T-helper 1 cell (primary cell): ENCODE data around the gene MYMX.
A peak's percentile ranks its signal among the peaks of the same experiment; 100 is the strongest.

Experiments
- DNase-seq, 5 donors: peaks; one replicate each; pipeline ENCODE4 v3.0.0-alpha.2; 2012 to 2020

MYMX gene

DNA sequence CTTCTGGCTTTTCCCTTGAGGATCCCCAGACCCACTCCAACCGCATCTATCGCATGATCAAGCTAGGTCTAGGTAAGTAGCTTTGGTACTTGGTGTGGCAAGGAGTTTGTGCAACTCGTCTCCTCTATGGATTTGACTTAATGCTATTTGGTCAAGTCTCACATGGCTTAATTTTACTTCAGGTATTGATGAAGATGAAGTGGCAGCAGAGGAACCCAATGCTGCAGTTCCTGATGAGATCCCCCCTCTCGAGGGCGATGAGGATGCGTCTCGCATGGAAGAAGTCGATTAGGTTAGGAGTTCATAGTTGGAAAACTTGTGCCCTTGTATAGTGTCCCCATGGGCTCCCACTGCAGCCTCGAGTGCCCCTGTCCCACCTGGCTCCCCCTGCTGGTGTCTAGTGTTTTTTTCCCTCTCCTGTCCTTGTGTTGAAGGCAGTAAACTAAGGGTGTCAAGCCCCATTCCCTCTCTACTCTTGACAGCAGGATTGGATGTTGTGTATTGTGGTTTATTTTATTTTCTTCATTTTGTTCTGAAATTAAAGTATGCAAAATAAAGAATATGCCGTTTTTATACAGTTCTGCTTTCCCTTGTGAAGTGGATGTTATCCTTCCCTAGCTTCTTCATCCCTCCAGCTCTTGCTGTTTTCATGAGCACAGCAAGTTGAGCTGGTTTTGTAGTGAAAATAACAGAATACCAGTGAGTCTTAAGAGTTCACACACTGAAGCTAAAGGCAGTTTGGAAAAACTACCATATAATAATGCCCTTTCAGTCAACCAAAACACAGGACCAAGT lies 36.8 kb downstream of the MYMX start:
- peak in 4 of 5 donors; percentile 47 to 65 (median 50) for DNase-seq

DNA sequence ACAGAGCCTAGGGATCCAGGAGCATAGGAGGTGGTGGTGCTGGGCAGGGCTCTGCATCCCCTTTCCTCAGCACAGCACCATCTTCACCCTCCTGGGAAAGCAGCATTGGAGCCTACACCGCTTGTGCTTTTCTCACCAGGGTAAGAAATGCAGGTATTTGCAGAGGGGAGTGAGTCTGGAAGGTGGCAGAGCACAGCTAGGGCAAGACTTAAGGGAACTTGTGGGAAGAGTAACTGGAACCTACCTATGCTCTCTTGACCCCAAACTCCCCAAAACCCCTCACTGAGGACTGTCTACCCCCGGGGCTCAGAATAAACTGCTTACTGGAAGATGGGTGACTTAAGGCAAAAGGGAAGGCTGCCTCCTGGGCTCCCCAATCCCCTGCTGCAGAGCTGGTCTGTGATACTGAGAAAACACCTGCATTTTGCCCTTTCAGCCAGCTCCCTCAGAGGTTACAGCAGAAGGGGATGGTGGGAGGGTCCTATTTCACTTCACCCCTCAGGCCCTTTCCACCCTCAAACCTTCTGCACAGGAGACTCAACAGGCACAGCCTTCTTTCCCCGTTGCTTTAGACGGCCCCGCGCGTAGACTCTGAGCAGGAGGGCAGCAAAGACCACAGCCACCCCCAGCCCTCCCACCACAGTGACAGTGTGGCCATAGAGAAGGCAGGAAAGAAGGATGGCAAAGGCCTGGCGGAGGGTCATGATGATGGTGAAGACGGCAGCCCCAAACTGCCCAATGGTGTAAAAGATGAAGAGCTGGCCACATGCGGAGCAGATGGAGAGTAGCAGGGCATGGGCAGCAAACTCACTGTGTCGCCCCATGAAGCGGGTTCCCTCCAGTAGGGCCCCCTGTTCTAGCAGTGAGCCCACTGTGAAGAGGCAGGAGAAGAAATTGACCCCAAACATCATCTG lies 37.7 kb downstream of the MYMX start:
- no peak for DNase-seq

DNA sequence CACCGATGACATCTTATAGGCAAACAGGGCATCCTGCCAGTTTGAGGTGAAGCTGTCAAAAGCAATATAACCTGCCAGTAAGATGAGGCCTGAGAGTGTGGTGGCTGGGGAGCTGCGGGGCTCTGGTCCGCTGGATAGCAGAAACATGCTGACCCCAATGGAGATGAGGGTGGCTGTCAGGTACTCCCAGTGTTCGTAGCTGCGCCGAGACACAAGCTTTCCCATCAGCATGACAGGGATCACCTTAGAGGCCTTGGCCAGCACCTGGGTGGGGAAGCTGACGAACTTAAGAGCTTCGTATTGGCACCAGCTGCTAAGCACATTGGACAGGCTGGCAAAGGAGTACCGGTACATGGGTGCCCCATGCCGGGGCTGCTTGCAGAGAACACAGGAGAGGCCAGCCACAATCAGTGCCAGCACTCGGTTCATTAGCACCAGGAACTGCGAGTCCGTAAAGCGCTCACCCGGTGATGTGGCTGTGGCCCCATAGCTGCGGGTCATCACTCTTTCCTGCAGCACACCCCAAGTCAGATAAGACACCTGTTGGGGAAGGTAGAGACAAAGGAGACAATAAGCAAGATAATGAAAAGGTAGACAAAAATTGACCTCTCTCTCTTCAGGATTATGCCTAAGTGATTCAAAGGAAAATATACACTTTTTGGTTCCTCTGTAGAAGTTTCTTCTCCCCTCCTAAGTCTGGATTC lies 38.5 kb downstream of the MYMX start:
- no peak for DNase-seq

DNA sequence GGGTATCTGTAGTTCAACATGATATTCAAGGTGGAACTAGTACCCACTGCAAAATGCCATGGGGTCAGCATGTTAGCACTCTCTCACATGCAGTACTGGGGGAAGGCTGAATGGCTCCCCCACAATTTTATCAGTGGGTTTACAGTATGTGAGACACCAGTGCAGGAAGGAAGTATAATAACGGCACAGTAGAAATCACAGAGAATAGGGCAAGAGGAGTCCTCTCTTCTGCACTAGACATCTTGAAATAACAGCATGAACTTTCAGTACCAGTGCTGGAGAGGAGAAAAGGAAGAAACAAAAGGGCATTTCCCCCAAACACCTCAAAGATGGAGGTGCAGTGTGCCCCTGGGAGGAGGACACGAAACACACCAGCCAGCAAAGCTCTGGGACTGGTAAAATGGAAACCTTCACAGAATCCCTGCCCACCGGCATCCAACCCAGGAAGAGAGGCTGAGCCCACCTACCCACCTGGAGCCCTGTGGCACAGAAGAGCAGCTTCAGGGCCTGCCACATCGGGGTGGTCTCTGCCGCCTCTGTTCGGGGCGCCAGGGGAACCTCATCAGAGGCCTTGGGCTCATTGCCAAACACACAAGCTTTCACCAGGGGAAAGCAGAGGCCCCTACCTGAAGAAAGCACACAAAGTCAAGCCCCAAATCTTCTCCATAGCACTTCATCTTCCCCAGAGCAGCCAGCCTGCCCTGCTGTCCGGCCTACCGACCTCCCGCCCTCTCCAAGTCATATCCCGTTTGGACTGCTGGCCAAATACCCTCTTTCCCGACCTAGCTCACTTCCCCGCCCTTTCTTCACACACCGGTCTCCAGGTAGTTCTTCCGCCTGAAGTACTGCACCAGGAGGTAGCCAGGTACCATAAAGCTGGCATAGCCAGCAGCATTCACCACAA lies 39.4 kb downstream of the MYMX start:
- no peak for DNase-seq

DNA sequence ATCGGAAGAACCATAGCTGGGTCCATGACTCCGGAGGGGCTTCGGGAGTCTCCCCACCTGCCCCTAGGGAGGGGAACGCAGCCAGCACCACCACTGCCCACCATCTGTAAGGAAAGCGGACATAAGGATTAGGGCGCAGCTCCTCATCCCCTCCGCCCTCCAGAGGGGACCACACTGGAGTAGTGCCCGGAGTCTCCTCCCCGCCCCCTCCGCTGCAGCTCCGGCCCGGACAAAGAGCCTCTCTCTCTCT lies 40.0 kb downstream of the MYMX start:
- DNase-seq, result no peak

DNA sequence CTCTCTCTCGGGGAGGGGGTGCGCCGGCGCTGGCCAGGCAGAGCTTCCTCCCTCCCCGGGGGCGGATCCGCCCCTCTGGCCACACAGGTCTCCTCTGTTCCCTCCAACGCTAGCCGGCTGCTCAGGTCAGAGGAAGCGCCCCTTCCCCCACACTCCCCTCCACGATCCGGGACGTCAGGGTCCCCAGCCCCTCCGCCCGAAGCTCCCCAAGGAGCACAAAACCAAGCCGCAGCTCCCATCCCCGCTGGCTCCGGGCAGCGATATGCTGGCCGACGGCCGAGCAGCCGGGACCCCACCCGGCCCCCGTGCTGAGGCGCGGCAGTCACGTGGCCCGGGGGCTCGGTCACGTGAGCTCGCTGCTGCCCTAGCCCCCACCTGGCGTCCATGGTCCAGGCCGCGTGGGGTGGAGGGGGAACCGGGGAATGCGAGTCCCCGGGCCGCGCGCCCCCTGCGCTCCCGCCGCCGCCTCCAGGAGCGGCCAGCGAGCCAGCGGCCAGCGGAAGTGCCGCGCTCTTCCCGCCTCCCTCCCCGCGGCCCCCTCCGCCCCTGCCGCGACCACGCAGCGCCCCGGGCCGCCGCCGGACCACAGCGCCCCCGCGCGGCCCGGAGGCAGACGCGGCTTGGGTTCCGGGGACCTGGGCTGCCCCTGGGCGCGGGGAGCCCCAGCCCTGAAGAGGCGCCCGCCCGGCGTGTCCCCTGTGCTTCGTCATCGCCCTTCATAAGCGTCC lies 40.5 kb downstream of the MYMX start, which contains the start of gene SLC35B2:
Gene SLC35B2 (minus strand): TSS at position 504 of the 728 bp plus-strand sequence. CDS start 118 bp downstream, at position 386.
- DNase-seq, result peak; percentile 46 to 70 (median 53)

DNA sequence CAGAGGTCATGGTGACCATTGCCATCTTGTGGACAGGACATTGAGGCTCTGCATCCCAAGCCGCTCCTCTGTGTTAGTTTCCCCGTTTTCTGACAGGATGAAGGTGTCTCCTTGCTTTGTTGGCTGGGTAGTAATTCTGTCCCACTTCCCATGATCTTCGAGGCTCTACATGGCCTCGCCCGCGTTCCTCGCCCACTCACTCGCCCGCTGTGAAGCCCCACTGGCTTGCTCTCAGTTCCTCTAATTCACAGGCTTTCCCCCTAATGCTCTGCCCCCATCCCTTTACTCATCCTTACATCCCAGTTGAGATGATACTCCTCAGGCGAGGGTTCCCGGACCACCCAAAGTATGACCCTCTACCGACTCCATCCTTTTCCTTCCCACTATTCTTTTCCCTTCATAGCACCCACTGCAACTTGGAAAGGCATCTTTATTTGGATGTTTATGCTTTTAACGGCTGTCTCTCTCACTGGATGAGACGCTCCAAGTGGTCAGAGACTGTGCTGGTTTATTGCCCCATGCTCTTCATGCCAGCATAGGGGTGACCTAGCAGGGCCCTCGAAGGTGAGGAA lies 41.1 kb downstream of the MYMX start:
- DNase-seq, result no peak

DNA sequence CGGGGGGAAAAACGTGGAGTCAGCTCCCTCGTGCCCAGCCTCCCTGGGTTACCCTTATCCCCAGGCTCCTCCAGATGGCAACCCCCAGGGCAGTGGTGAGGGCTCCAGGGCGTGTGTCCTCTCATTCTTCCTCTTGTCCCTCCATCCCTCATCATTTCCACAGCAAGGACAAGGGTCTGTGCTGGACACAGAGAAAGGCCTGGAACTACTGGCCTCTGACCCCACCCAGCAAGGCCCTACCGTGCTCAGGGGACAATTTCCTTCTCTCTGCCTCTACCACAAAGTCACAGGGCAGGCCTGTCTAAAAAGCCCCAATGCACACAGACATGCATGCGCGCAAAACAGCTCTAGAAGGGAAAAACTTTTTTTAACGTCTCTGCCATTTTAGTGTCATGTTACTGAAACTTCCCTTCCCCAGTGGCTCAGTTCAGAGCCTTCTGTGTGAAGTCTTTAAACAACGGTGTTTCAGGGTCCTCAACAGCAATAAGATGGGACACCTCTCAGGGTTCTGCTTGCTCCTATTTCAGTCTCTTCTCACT lies 41.7 kb downstream of the MYMX start:
- no peak for DNase-seq

DNA sequence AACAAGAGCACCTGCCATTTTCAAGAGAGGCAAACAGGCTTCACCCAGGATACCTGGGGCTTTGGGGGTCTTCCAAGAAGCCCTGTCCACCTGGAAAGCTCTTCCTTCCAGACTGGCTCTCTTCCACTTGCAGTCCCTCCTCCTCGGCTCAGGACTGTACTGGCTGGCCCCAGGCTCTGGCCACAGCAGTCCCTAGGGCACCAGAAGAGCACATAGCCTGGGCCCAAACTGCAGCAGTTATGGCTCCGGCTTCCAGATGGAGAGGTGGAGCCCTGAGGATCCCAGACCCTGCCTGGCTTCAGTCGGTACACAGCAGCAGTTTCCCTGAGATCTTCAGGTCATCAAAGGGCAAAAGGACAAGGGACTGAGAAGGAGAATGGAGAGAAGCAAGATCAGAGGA lies 42.2 kb downstream of the MYMX start:
- no peak for DNase-seq

DNA sequence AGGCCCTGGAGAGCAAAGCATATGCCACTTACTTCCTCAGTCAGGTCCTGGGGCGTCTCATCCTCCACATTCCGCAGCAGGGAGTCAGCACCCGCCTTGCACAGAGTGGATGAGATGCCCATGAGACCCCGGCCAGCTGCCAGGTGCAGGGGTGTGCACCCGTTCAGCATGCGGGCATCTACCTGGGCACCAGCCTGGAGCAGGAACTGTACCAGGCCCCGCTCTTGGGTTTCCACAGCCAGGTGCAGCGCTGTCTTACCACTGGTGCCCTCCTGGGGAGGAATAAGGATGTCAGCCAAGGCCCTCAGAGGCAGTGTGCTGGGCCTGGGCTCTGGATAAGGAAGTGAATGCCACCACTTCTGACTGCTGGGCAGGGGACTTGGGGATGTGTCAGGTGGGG lies 43.3 kb downstream of the MYMX start:
- DNase-seq, result no peak

DNA sequence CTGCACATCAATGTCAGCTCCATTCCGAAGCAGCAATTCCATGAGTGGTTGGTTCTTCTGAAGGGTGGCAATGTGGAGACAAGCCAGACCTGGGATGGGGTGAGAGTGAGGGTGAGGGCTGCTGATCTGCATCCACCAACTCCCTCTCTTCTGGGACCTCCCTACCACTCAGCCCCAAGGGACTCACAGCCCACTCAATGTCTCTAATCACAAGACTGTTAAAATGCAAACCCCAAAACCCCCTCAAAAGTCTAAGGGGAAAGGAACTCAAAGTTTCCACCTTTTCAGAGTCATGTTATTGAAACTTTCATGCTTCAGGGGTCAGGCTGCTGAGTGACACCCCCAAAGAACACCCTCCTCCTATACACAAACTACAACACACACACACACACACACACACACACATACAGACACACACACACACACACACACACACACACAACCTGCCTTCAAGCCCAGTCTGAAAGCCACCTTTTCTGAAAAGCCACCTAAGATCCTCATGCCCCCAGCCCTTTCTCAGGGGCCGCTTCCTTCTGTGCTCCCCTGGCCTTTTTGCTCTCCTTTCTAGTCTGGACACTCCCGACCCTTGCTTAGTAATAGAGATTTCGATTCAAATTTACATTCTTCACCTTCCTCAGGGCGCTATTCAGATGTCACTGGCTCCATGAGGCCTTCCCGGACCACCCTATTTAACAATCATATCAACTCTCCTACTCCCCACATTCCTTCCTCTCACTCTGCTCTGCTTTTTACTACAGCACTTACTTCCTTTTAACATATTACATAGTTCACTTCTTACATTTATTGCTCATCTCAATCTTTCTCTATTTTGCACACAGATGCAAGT lies 43.9 kb downstream of the MYMX start:
- no peak for DNase-seq

DNA sequence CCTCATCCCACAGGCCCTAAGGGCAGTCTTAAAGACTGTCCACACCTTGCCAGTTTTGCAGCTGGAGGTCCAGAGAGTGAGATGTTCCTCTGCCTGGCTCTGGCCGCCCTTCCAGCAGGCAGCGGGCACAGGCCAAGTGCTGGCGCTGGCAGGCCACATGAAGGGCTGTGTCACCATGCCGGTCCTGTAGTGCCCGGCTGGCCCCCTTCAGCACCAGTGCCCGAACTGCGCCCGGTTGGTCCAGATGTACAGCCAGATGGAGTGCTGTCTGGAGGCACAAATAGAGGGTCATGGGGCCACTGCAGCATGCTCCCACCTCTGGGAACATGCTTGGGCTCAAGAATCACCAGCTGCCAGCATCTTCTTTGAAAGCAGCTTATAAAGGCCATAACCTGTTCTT lies 44.9 kb downstream of the MYMX start:
- DNase-seq, result no peak

DNA sequence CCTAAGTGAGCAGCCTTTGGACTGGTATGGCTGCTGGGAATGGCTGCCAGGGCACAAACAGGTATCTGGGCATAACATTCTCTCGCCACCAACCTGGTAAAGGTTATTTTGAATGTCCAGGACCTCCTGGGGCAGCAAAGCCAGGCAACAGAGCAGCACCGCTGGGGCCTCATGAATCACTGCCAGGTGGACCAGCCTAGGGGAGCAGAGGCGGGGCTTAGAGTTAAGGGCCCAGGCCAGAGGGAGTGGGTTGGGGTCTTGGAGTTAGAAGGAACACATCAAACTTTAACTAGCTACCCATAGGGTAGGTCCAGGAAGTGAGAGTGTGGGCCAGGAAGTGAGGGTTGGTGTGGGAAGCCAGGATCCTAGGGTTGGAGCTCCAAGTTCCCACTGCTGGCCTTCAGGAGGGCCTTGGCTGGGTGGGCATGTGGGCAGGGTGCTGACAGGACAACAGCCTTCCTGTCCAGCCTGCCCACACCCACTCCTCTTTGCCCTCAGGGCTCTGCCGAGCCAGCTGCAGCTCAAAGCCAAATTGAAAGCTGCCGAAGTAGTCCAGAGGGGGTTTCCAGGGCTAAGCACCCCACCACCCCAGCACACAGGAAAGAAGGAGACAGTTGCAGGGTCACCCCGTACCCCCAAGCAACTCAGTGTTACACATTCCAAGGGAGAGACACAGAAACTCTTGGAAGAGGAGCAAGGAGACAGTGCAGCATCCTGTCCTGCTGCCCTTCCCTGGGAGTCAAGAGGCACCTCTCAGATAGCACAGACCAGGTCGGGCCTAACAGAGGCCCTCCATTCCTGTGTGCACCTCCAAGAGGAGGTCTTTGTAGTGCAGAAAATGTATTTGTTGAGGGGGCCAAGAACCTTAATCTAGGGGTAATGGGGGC lies 46.0 kb downstream of the MYMX start:
- no peak for DNase-seq

DNA sequence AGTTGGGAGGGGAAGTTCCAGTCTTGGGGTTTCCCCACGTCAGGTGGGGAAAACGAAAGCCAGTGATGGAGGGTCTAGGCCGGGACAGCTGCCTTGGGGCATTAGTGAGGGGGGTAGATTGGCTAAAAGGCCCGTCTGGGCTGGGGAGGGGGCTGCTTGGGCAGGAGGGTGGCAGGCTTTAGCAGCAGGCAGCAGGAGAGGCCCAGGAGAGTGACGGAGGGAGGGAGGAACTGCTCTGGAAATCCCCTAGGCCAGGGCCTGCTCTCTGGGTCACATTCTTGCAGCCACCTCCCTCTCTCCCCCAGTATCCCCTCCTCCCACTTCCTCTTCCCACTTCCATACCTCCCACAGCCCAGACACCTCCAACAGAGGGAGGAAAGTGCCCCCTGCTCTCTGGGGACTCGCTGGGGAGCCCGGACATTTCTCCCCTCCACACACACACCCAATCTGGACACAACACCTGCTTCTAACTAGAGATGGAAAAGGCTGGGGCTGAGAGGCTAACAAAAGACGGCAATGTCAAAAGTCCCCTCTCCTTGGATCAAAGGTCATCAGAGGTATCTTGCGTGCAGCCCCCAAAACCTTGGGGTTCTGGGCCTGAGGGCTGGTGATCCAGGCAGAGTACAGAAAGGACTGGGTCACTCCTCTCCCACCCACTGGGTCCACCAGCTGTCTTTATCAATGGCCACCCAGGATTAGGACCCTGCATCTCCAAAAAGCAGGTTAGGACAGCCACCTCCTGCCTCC lies 46.8 kb downstream of the MYMX start:
- peak; percentile 35 to 44 (median 40) for DNase-seq

DNA sequence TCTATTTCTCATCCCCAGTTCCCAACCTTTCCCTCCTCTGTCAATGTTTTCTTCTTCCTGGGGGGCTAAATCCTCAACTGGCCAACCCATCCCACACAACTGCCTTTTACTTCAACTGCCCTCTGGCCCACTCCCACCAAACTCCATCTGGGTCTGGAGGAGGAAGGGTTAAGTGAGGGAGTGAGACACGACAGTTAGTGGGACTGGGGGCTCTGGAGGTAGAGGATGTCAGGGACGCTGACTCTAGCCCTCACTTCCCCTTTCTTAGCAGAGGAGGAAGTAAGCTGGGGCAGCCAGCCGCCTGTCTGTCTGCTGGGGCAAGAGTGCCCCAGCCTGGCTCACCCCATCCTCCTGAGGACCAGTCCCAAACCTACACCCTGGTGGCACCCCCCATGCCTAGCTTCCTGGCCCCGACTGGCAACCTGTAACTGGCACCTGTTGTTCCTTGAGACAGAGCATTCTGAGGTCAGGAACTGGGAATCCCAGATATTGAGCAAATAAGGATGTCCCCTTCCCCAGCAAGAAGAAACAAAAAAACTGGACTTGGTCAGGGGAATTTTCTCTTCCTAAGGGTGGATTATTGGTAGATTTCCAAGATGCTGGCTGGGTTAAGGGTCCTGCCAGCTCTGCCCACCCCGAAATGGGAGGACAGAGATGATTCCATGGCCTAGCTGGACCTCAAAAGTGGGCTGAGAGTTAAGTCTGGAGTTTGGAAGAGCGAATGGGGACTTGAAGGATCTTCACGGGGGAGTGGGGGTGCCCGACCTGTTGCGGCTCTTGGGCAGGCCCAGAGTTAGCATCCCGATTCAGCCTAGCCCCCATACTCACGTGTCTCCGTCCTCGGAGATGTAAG lies 47.7 kb downstream of the MYMX start:
- DNase-seq, result peak in 2 of 5 donors; percentile 37 to 63

DNA sequence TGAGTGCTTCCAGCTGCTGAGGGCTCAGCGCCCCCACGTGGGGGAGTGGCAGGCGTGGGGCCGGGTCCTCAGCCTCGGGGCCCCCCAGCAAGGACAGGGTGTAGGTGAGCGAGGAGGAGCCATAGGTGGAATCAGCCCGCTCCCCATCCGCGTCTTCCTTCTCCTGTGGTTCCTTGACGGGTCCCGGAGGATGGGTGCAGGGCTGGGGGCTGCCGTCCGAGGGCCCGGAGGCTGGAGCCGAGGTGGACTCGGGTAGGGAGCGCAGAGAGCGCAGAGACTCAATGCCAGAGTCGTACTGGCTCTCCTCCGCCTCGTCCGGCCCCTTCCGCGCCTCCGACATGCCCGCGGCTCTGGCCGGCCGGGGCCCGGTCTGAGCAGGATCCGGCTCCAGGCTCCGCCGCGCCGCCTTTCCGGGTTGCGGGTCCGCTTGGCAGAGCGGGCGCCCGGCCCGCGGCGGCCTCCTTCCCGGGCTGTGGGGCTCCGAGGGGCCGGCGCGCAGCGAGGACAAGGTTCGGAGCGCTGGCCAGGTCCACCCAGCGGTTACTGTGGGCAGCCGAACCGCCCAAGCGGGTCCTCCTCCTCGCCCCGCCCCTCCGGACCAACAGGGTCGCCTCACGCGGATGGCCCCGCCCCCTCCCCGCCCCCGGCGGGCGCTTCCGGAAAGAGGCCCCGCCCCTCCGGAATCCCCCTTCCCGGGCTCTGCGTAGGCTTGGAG lies 48.4 kb downstream of the MYMX start, which contains the start of gene NFKBIE:
Gene NFKBIE (minus strand): TSS at position 545 of the 715 bp plus-strand sequence. CDS start 205 bp downstream, at position 340.
- DNase-seq, result peak; percentile 88 to 94 (median 94)
